GM21619 (cell line): Measurements from ENCODE around the gene KIRREL2.
"Not testable (repeated sequence)": the region's sequence is repeated elsewhere in the genome, so short reads cannot be mapped to it uniquely, and the experiment has no call there.

ENCODE experiments used
- ATAC-seq: cut with Tn5 transposase; IDR thresholded peaks from one replicate; pipeline ENCODE4 v1.9.1; 2021; ENCODE audit not compliant: unreplicated experiment

The KIRREL2 gene

DNA sequence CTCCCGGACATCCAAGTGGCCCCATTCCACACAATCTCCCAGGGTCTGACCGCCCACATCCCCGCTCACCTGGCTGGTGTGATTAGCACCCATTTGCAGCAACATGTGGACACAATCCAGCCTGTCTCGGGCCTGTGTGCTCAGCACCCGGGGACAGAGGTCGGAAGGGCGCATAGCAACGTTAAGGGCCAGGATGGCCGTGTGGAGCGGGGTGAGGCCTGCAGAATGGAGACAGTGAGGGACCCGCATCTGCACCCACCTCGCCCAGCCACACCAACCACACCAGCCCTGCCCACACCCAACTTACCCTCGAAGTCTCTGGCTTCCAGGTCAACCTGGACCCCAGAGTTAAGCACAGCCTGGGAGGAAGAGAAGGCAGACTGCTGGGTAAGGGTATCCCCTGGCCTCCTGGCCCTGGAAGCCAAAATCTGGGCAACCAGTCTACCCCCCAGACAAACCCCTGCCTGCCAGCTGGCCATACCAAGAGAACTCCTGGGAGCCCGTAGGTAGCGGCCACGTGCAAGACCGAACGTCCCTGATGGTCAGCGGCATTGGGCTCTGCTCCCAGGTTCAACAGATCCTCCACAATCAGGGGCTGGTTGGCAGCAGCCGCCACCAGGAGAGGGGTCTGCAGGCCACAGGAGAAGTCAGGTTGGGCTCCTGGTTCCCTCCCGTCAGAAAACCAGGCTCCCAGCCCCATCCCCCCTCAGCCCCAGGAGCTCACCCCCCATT, 39.4 kb downstream of the KIRREL2 start:
- ATAC-seq = no peak

GRCh38 chr19:35896643-35897040, 39.9 kb downstream of the KIRREL2 start:
- ATAC-seq = no peak

GRCh38 chr19:35897706-35898451, 41.2 kb downstream of the KIRREL2 start:
- ATAC-seq = no peak

DNA sequence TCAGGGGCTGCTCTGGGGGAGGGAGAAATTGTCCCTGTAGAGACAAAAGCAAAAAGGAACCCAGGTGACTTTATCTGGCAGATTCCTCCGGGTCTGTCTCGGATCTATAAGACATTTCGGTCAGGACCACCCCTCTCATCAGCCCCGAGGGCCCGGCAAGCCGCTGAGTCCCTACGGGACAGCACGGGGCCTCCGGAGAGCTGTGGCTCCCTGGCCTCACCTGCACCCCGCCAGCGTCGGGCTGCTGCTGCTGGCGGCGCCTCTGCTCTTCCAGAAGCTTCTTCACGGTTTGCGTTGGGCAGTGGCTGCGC, 41.7 kb downstream of the KIRREL2 start:
- no peak for ATAC-seq

- peak; percentile 36 for ATAC-seq
Observed at GRCh38 chr19:35899547-35900214, 43.0 kb downstream of the KIRREL2 start.

GRCh38 chr19:35901055-35901644, 44.4 kb downstream of the KIRREL2 start:
- no peak for ATAC-seq

GRCh38 chr19:35901854-35902661, 45.3 kb downstream of the KIRREL2 start, which contains the start of gene HCST:
HCST (plus strand) TSS chr19:35902529; CDS start chr19:35902594, 65 bp downstream.
- no peak for ATAC-seq

DNA sequence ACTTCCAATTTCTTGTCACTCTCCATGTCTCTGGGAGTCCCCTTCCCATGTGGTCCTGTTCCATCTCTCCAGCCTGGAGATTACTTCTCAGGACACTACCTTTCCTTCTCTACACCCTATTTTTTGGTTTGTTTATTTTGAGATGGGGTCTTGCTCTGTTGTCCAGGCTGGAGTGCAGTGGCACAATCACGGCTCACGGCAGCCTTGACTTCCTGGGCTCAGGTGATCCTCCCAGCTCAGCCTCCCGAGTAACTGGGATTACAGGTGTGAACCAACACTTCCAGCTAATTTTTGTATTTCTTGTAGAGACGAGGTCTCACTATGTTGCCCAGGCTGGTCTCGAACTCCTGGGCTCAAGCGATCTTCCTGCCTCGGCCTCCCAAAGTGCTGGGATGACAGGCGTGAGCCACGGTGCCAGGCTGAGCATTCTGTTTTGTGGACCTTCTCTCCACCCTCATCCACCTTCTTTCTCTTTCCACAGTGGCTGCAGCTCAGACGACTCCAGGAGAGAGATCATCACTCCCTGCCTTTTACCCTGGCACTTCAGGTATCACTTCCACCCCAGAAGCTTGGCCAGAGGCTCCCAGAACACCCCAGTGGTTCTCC, 46.3 kb downstream of the KIRREL2 start:
- no peak for ATAC-seq

GRCh38 chr19:35903550-35904179, 47.0 kb downstream of the KIRREL2 start:
- peak; percentile 43 for ATAC-seq

DNA sequence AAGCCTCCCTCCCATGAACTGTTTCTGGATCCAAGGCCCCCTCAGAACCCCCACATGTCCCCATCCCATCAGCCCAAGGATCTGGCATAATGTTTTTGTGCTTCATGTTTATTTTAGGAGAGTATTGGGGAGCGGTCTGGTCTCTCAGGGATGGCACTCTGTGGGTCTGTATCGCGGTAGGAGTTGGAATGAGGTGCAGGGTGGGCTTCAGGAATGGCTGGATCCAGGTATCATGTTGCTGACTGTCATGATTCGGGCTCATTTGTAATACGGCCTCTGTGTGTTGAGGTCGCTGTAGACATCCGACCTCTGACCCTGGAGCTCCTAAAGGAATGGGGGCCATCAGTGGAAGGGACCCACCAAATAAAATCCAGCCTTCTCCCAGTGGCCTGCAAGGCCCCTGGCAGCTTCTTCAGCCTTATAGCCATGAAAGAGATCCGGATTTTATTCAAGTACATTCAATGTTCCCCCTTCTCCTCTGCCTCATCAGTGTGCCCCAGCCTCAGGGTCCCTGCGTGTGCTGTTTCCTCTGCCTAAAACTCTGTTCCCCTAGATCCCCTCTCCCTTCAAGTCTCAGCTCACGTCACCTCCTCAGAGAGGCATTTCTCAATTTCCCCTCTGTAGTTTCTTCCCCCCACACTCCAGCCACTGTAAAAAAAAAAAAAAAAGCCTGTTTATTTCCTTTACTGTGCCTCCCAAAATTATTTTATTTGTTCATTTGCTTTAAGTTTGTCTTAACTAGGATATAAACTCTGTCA, 47.8 kb downstream of the KIRREL2 start:
- no peak for ATAC-seq

- no peak for ATAC-seq
Observed at GRCh38 chr19:35905178-35905727, 48.5 kb downstream of the KIRREL2 start.

DNA sequence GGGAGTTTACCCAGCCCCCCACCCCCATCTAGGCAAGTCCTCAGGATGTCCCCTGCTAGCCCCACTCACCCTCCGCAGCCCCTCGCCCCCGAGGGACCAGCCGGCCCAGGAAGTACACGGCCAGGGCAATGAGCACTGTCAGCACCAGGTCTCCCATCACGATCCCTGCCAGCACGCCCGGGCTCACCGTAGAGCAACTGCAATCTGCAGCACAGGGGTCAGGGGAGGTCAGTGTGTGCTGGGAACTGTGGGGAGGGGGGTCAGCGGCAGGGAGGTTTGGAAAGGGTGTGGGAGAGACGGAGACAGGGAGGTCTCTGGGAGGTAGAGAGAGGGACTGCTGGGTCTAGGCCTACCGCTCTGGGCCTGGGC, 50.6 kb downstream of the KIRREL2 start:
- no peak for ATAC-seq

DNA sequence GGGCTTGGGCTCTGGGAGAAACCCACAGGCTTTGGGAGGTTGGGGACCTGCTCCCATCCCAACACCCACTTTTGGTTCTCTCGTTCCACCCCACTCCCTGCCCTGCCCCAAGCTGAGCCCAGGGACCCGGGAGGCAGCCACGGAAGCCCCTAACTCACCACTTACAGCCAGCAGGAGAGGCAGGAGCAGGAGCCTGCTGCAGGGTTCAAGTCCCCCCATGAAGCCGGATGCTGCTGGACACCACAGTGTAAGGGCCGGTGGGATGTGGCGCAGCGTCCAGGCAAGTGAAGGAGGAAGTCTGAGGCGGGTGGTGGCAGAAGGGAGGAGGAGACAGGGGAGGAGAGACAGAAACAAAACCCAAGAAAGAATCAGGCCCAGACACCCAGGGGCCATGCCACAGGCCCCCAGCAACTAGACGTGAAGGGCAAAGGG, 51.3 kb downstream of the KIRREL2 start, which contains the start of gene TYROBP:
TYROBP (minus strand) TSS at position 286 of the 432 bp plus-strand sequence; CDS start at position 219, 67 bp downstream.
- ATAC-seq = no peak

DNA sequence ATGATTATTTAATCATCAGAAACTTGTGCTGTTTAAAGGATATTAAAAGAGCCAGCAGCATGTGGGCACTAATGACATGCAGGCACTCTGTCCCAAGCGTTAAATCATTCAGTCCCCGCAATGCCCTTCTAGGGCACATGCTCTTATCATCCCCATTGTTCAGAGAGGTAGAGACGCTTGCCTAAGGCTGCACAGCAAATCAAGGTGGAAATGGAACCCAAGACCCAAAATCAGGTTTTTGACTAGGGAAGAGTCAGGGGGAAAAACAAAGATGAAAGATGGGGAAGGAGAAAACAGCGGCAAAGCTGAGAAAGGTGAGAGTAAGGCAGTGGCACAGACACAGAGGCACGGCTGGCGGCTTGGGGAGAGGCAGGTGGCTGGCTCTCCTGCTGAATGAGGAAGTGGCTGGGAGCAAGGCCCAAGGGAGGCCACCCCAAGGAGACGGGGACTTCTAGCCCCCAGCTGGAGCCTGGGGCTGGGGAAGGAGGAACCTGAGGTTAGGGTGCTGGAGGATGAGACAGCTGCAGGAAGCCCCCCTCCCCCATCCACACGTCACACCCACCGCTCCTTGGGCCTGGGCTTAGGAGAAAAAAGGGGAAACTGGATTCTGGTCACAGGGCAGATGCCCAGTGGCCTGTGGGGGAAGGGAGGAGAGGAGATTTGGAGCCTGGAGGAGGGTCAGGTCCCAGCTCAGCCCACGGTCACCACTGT, 52.4 kb downstream of the KIRREL2 start:
- ATAC-seq = peak; percentile 34

DNA sequence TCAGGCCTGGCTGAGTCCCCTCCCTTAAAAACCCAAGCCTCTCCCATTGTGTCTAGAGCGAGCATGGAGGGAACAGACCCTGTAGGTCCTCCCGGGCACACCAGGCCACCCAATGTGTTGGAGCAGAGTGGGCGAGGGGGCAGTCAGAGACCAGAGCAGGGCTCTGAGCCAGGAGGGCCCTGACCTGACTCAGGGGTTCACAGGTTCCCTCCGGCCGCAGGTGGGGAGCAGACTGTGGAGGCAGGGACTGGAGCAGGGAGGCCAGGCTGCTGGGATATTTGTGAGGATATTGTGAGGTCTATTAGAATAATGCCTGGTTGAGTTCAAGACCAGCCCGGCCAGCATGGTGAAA, 52.9 kb downstream of the KIRREL2 start:
- ATAC-seq = no peak

DNA sequence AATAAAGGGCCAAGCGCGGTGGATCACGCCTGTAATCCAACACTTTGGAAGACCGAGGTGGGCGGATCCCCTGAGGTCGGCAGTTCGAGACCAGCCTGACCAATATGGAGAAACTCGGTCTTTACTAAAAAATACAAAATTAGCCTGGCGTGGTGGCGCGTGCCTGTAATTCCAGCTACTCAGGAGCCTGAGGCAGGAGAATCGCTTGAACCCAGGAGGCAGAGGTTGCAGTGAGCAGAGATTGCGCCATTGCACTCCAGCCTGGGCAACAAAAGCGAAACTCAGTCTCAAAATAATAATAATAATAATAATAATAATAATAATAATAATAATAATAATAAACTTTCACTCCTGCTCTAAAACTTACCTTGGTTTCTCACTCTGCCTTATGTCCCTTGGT, 53.6 kb downstream of the KIRREL2 start:
- not testable (repeated sequence) for ATAC-seq

DNA sequence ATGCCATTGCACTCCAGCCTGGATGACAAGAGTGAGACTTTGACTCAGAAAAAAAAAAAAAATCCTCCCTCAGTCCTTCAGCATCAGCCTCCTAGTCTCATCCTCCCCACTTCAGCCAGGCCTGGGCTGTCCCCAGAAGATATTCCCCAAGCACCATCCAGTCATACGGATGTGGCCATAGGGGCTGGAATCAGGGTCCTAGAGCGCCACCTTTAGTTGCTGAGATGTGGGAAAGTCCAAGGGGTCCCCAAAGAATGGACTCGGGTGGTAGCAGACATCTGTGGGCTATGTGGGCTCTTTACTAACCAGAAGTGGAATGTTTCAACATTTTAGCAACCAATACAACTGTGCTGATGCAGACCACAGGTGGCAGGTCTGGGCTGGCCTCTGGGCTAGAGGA, 54.5 kb downstream of the KIRREL2 start:
- ATAC-seq = no peak

- no peak for ATAC-seq
Observed at GRCh38 chr19:35911790-35912189, 55.1 kb downstream of the KIRREL2 start.
